Hematopoietic multipotent progenitor cell treated with erythropoietin and hydrocortisone succinate and interleukin-3 and kit ligand, for 8 days (in vitro differentiated cells): ENCODE measurements around the gene CDK19.
"Not testable (repeated sequence)": the region's sequence is repeated elsewhere in the genome, so short reads cannot be mapped to it uniquely, and the experiment has no call there.

Source experiments
- DNase-seq: peaks from one replicate; pipeline ENCODE4 v3.0.0-alpha.2; 2015

CDK19 gene

DNA sequence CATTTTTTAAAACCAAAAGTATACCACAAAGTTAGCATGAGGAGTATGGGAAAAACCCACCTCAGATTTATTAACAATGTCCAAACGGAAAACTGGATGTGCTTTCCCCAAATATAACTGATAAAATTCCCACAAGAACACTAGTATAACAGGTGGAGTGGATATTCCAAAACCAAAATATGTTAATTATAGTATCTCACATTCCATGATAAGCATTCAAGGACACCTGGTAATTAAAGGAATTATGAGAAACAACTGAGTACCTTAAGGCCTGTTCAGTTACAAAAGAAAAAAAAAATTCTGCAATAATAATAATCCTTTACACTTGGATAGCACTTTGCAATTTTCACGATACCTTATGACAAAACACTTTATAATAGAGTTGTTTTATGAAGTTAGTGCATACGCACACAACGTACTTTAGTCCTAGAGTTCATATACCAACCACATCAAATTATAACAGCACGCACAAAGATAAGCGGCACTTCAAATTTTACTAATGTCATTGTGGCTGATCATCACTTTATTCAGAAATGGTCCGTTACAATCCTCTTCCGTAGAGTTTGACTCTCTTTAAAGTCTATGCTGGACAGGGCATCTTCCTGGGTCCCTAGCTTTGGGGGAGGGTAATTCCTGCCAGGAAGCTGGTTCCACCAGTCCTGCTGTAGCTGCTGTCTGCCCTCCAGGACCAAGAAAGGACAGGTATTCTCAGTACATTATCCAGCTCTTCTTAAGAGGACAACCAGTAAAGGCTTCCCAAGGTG lies 1.7 kb downstream of the CDK19 start:
- DNase-seq, result peak; percentile 53

DNA sequence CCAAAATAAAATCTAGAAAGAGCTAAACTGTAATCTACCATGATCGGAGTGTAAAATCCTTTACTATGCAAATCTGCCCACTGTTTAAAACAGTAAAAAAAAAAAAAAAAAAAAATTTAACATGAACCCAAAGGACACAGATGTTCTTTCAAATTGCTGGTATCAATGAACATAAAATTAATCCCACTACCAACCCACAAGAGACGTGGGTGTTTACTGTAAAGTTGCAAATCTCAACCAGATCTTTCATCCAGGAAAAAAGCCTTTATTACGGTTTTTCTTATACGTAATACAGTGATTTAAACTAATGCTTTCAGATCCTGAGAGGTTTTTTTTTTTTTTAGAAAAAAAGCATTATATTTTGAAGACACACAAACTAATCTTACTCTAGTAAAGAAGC lies 2.5 kb downstream of the CDK19 start:
- DNase-seq, result no peak

DNA sequence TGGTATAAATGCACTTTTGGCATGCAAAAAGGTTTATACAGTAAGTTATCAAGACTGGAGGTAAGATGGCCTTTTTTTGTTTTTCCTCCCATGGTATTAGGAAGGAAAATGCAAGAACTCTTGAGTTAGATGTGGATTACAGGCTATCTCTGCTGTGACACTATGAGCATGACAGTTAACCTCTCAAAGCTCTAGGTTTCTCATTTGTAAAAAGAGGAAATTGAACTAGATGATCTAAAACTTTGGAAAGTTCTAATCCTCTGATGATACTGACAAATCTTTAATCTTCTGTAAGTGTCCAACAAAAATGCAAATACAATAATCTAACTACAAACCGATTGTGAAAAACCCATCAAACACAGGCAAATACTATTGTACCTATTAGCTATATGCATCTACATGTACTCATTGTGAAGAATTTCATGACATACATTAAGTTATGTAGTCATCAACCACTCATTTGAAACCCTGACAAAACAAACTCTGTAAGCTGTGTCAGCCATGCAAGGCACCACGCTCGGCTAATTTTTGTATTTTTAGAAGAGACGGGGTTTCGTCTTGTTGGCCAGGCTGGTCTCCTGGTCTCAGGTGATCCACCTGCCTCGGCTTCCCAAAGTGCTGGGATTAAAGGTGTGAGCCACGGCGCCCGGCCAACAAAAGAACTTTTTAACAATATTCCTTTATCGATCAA lies 4.2 kb downstream of the CDK19 start:
- no peak for DNase-seq

DNA sequence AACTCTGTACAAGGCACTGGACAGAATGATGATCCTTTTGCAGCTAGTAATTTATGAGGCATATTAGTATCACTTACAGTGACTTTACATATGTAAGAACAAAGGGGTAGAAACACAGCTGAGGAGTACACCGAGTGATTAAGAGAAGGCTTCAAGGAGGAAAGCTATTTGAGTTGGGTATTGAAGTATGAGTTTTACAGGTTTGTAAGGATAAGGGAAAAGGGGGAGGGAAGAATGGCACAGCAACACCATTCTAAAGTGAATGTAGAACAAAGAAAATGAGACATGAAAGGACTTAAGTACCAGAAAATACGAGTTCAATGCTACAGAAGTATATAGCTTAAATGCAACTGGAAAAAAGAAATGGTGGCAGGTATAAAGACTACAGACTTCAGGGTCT lies 5.5 kb downstream of the CDK19 start:
- DNase-seq, result no peak

DNA sequence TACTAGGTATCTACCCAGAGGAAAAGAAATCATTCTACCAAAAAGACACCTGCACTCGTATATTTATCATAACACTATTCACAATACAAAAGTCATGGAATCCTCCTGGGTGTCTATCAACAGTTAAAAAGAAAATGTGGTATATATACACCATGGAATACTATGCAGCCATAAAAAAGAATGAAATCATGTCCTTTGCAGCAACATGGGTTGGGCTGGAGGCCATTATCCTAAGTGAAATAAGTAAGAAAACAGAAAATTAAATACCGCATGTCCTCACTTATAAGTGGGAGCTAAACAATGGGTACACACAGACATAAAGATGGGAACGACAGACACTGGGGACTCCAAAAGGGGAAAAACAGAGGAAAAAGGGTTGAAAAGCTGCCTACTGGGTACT lies 13.1 kb downstream of the CDK19 start:
- not testable (repeated sequence) for DNase-seq

DNA sequence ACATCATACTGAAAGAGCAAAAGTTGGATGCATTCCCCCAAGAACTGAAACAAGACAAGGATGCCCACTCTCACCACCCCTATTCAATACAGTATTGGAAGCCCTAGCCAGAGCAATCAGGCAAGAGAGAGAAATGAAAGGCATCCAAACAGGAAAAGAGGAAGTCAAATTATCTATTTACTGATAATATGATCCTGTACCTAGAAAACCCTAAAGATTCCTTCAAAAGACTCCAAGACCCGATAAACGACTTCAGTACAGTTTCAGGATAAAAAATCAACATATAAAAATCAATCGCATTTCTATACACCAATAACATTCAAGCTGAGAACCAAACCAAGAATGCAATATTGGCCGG lies 14.5 kb downstream of the CDK19 start:
- no peak for DNase-seq

DNA sequence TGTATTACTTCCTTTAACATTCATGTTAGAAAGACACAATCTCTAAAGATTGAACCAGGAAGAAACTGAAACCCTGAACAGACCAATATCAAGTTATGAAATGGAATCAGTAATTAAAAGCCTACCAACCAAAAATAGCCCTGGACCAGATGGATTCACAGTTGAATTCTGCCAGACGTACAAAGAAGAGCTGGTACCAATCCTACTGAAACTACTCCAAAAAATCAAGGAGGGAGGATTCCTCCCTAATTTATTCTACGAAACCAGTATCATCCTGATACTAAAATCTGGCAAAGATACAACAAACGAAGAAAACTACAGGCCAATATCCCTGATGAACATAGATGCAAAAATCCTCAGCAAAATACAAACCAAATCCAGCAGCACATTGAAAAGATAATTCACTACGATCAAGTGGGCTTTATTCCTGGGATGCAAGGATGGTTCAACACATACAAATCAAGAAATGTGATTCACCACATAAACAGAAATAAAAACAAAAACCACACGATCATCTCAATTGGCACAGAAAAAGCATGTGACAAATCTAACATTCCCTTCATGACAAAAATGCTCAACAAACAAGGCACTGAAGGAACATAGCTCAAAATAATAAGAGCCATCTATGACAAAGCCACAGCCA lies 15.0 kb downstream of the CDK19 start:
- no peak for DNase-seq

DNA sequence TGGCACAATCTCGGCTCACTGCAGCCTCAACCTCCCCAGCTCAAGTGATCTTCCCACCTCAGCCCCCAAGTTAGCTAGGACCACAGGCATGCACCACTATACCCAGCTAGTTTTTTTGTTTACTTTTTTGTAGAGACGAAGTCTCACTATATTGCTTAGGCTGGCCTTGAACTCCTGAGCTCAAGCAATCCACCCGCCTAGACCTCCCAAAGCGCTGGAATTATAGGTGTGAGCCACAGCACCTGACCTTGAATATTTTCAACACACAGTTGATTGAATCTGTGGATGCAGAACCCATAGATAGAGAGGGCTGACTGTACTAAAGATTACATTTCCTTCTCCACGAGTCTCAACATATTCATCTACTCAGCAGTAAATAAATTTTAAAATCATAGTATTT lies 15.6 kb downstream of the CDK19 start:
- no peak for DNase-seq

DNA sequence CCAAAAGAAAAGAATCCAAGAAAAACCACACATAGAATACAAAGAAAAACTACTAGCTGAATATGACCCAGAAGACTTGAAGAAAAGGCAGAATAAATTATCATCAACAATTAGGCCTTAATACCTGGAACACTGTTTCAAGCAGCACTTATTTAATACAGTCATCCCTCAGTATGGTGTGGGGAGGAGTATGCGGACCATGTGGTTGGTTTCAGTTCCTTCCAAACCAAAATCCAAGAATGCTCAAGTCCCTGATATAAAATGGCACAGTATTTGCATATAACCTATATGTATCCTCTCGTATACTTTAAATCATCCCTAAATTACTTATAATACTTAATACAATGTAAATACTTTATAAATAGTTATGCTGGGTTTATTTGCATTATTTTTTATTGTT lies 16.1 kb downstream of the CDK19 start:
- DNase-seq, result no peak

DNA sequence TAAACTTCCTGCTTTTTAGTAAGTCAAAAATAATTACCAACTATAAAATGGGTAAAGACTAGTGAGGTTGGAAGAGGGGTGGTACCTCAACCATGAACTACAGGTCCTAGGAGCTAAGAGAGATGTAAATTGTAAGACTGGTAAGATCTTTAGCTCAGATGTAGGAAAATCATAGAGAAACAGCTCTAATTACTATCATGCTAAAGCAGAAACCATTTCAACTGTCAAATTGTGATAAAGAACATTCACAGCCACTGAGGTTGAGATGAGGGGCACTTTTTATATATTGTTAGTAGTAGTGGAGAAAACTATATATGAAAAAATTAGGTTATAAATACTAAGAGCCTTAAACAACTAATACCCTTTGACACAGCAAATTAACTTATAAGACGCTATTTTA lies 20.0 kb downstream of the CDK19 start:
- peak; percentile 63 for DNase-seq

DNA sequence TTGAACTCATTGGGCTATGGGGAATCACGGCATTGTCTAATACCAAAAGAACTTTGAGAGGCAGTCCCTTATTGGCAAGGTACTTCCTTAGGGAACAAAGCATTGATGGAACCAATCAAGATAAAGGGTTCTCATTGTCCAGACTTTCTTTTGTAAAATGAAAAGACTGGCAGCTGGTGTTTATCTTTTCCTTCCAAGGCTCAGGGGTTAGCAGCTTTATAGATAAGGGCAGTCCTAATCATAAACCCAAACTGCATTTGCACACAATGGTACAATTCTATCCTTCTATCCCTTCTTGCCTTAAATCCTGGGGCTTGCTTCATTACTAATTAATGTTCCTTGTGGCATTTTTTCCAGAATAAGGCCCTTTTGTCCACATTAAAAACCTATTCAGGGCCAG lies 28.6 kb downstream of the CDK19 start:
- DNase-seq, result peak; percentile 58

DNA sequence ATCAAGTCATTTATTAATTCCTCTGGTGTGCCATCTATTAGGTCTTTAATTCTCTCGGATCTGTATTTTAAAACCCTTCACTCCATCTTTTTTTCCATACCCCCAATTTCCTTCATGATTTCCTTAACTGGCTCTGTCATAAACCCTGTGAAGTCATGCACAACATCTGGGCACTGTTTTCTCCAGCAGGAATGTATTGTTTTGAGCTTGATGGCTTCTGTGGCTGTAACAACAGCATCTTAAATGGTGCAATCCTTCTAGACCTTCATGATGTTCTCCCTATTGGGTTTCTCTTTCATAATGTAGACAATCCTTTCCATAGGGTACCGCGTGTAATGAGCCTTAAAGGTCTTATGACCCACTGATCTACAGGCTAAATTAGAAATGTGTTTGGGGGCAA lies 29.0 kb downstream of the CDK19 start:
- DNase-seq, result no peak

DNA sequence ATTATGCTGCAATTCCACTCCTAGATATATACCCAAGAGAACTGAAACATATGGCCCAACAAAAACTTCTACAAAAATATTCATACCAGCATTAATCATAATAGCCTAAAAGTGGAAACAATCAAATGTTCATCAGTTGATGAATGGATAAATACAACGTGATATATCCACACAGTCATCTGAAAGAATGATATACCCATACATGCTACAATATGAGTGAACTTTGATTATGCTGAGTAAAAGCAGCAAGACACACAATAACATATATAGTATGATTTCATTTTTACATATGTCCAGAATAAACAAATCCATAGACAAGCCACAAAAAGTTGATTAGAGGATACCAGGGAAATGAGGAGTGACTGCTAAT lies 30.7 kb downstream of the CDK19 start:
- no peak for DNase-seq

DNA sequence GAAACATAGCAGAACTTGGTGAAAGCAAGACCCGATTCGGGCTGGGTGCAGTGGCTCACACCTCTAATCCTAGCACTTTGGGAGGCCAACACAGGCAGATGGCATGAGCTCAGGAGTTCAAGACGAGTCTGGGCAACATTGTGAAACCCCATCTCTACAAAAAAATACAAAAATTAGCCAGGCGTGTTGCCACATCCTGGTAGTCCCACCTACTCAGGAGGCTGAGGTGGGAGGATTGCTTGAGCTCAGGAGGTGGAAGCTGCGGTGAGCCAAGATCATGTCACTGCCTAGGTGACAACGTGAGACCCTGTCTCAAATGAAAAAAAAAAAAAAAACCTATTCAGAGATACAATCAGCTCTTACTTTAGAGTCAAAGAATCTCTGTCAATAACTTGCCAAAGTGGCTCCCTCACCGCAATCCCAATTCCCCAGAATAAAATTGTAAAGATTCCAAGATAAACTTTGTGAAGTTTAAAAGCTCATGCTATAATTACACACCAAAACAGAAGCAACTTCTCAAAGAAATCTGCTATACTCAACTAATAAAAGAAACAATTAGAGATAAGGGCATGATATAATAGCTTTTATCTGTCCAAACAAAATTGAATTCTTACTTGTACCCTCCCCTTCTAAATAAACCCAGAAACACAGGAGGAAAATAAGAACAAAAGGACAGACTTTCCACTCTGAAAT lies 33.6 kb downstream of the CDK19 start:
- DNase-seq, result no peak

DNA sequence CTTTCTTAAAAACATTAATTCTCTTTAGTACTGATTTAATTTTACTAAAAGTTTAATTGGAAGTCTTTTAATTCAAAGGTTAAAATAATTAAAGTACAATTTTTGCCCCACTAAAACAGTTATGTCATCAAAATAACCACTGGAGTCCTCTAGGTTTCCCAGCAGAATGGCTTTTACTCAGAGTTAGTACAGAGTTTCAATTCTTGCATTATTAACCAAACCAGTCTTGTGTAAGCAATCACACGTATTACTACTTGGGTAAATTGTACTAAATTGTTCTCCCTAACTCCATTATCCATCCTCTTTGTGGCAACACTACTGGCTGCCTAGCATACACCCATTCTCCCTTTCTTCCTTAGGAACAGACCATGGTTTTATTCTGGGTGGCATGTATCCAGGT lies 36.9 kb downstream of the CDK19 start:
- DNase-seq, result no peak

DNA sequence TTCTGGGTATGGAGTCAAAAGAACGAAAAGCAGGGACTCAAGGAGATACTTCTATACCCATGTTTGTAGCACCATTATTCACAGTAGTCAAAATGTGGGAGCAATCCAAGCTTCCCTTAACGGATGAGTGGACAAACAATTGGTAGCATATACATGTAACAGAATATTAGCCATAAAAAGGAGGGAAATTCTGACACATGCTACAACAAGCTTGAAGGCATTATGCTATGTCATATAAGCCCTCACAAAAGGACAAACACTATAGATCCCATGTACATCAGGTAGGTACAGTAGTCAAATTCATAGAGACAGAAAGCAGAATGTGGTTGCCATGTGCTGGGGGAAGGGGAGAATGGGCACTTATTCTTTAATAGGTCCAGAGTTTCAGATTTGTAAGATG lies 37.6 kb downstream of the CDK19 start:
- no peak for DNase-seq

DNA sequence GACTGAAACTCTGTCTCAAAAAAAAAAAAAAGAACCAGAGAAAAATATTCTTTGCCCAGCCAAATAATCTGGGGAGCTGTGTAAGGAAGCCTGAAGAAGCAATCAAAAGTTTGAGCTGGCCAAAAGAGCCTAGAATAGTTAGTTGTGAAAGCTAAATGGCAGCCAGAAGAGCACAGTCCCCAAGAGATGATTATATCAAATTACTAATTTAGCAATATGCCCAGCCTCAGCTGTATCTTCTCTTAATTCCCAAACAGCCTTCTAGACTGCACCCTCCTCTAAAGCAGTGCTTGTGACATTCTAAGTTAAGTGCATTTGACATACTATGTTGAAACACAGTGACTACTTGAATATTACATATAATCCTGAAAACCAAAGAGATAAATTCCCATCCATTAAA lies 38.9 kb downstream of the CDK19 start:
- DNase-seq, result no peak

DNA sequence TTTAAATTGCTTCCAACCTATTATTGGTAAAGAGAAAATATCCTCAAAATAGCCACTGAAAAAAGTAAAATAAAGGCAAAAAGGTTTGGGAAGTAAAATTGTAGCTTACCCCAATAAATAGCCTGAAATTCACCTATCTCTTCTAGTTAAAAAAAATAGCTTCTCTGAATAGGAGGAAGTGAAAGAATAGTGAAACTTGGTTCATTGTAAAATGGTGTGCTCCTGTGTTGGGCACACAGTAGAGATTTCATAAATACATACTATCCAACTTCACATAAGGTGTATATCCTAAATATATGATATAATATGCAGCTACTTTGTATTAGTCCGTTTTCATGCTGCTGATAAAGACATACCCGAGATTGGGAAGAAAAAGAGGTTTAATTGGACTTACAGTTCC lies 45.3 kb downstream of the CDK19 start:
- DNase-seq, result no peak

DNA sequence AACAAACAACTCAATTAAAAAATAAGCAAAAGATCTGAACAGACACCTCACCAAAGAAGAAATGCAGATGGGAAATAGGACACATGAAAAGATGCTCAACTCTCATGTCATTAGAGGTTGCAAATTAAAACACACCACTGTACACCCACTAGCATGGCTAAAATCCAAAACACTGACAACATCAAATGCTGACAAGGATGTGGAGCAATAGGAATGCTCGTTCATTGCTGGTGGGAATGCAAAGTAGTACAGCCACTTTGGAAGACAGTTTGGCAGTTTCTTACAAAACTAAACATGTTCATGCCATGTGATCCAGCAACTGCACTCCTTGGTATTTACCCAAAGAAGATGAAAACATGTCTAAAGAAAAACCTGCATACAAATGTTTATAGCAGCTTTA lies 47.2 kb downstream of the CDK19 start:
- DNase-seq, result no peak

DNA sequence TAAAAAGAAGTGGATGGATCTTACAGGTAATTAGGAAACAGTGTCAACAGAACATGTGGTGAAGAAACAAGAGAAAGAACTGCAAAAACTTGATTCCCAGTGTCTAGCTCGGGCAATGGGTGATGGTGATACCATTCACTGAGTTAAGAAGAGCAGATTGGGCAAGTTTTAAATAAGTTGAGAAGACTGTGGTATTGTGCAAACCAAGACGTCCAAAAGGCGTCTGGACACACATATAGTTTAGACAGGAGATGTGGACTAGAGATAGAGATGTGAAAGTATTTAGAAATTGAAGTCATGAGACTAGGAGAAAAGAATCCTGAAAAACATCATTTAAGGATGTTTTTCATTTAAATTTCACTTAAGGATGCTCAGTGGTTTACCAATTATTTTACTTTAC lies 53.9 kb downstream of the CDK19 start:
- DNase-seq, result no peak

DNA sequence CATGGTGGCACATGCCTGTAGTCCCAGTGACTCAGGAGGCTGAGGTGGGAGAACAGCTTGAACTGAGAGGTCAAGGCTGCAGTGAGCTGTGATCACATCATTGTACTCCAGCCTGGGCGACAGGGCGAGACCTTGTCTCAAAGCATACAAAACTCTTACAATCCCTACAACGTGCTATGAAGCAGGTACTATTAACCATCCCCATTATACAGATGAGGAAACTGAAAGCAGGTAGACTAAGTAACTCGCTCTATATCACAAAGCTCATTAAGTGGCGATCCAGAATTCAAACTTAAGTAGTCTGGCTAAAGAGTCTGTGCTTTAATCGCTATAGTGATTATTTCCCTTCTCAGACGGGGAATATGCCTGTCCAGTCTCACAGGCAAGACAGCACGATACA lies 54.7 kb downstream of the CDK19 start:
- DNase-seq, result no peak

DNA sequence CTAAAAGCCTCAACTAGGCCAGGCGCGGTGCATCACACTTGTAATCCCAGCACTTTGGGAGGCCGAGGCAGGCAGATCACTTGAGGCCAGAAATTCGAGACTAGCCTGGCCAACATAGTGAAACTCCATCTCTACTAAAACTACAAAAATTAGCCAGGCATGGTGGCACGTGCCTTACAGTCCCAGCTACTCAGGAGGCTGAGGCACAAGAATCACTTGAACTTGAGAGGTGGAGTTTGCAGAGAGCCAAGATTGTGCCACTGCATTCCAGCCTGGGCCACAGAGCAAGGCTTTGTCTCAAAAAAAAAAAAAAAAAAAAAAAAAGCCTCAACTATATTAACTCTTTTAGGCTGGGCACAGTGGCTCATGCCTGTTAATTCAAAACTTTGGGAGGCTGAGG lies 55.2 kb downstream of the CDK19 start:
- DNase-seq, result not testable (repeated sequence)

DNA sequence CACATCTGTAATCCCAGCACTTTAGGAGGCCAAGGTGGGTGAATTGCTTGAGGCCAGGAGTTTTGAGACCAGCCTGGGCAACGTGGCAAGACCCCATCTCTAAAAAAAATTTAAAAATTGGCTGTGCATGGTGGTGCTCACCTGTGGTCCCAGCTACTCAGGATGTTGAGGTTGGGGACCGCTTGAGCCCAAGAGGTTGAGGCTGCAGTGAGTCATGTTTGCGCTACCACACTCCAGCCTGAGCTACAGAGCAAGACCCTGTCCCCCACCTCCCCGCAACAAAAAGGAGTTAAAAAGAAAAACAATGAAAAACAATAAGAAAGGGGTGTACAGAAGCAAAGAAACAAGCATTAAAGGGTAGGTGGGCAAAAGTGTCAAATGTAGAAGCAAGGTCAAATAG lies 57.3 kb downstream of the CDK19 start:
- DNase-seq, result no peak

DNA sequence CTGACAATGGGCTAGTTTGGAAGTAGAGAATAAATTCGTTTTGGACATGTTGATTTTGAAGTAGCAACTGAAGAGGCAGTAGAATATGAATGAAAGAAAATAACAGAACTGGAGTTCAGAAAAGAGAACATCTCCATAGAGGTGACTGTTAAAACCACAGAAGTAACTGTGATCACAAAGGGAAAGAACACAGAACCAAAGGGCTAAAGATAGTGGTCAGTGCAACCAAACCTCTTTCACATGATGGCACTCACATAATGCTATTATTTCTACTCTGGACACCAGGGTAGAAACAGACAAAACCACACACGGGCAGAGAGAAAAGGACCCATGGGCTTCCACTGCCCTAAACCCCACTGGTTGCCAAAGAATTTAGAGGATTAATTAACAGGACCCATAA lies 58.5 kb downstream of the CDK19 start:
- DNase-seq, result no peak
